MCF 10A (cell line): ENCODE results near the gene ZNF574. TPM values are rescaled to one million over a fixed set of nuclear protein-coding genes. Genes with fewer than 3 reads are reported as not detected.

Source experiments
- BruUV-seq: library from RNA; stranded (reverse); fragments of 400-500 nt; replicated peaks from 2 replicates; lab custom pipeline; 2021; lab: Mats Ljungman, UMichigan
- CTCF ChIA-PET: fragments of 300-600 bp; sonication (Branson Sonifier 250); formaldehyde crosslinking; extraction: SDS; loops from one replicate; lab custom pipeline; 2021; ENCODE audit warnings: antibody characterized with exemption, inconsistent platforms; lab: Yijun Ruan, JAX
- POLR2A ChIA-PET: fragments of 300-600, 350-650 bp; sonication (Branson Sonifier 250); formaldehyde crosslinking; extraction: SDS; loops from one replicate; lab custom pipeline; 2020; ENCODE audit warnings: antibody characterized with exemption, inconsistent platforms; lab: Yijun Ruan, JAX
- DNase-seq: peaks from one replicate; pipeline ENCODE4 v3.0.0-alpha.2; 2018; ENCODE audit not compliant: unreplicated experiment
- H3K27ac Mint-ChIP-seq: one replicate; pipeline ENCODE4 v1.8.0; 2022; ENCODE audit warnings: mild to moderate bottlenecking, low read depth, mixed read lengths; ENCODE audit not compliant: unreplicated experiment
- H3K27me3 Mint-ChIP-seq: one replicate; pipeline ENCODE4 v1.8.0; 2022; ENCODE audit warnings: mixed read lengths; ENCODE audit not compliant: insufficient read depth, unreplicated experiment
- H3K36me3 Mint-ChIP-seq: one replicate; pipeline ENCODE4 v1.8.0; 2022; ENCODE audit warnings: mild to moderate bottlenecking, moderate library complexity, mixed read lengths; ENCODE audit not compliant: insufficient read depth, unreplicated experiment
- H3K4me1 Mint-ChIP-seq: one replicate; pipeline ENCODE4 v1.8.0; 2022; ENCODE audit warnings: mixed read lengths; ENCODE audit not compliant: insufficient read depth, unreplicated experiment
- H3K4me3 Mint-ChIP-seq: one replicate; pipeline ENCODE4 v1.8.0; 2022; ENCODE audit warnings: mild to moderate bottlenecking, moderate library complexity, mixed read lengths; ENCODE audit not compliant: unreplicated experiment
- H3K9me3 Mint-ChIP-seq: one replicate; pipeline ENCODE4 v1.8.0; 2022; ENCODE audit warnings: mixed read lengths; ENCODE audit not compliant: unreplicated experiment
- CTCF ChIP-seq: fragments of 200-600 bp; IDR thresholded peaks from one replicate; pipeline ENCODE4 v1.8.0; 2022; ENCODE audit warnings: antibody characterized with exemption, mild to moderate bottlenecking; ENCODE audit not compliant: unreplicated experiment
- intact Hi-C: fragments of 100-400 bp; cut with micrococcal nuclease; formaldehyde crosslinking; loops from 2 replicates; pipeline ENCODE4 v1.14.1; 2022
- total RNA-seq: library from RNA; stranded (reverse); gene quantifications from 2 replicates; pipeline ENCODE4 v1.2.3, GENCODE V29; 2022

Gene ZNF574
- total RNA-seq, 1 experiment from 2014 or later: 12.2 TPM

DNA sequence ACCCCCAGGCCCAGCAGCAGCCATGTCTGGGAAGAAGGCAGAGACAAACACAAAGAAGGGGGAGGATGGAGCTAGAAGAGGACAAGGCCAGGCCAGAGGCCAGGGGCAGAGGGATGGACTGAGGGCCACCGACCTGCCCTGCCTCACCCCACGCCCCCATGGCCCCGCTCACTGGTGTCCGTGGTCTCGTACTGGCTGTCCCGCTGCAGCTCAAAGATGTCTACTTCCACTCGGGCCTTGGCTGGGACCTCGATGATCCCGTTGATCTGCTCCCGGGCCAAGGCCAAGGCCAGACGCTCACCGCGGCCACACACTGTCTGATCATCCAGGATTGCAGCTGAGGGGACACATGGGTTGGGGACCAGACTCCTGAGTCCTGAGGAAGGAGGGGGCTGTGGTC, 10.9 kb upstream of the ZNF574 start:
- Mint-ChIP-seq H3K27me3 (no peaks in the 10 kb centered on the region), H3K27ac (no peak overlapping the region), H3K9me3 (no peaks in the 10 kb centered on the region), H3K4me3 (no peak overlapping the region), H3K4me1 (no peaks in the 10 kb centered on the region), H3K36me3 (no peaks in the 10 kb centered on the region)
- no peak for DNase-seq
- POLR2A ChIA-PET: interaction anchor here (0.9 to 2.3 kb wide), 3 partner anchors 11 to 17 kb away, joined by 4 to 10 read pairs (median 4); partner anchors contain the start of gene ZNF574
- CTCF ChIA-PET: interaction anchor here (1.6 kb wide), 1 partner anchor 31 kb away, joined by 6 read pairs; no protein-coding TSS in a partner anchor
- intact Hi-C loops: no loop called here
- TF ChIP-seq CTCF: no peak
- BruUV-seq: no TSS peak

DNA sequence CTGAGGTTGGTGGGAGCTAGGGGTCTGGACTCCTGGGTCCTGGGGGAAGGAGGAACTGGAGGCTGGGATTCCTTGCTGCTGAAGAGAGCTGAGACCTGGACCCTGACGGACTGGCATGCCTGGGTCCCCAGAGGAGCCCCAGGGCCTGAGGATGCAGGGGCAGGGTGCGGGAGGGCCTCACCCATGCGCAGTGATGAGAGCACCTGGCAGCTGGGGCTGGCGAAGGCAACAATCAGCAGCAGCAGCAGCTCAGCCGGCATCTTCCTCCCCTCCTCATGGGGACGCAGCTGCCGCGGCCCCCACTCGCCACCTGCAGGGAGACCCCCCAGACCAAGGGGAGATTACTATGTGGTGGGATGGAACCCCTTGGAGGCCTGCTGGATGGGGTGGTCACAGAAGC, 10.5 kb upstream of the ZNF574 start:
- POLR2A ChIA-PET: interaction anchor here (1.5 to 2.3 kb wide), 2 partner anchors 10 to 14 kb away, joined by 4 to 10 read pairs; partner anchors contain the start of gene ZNF574
- intact Hi-C loops: no loop called here

DNA sequence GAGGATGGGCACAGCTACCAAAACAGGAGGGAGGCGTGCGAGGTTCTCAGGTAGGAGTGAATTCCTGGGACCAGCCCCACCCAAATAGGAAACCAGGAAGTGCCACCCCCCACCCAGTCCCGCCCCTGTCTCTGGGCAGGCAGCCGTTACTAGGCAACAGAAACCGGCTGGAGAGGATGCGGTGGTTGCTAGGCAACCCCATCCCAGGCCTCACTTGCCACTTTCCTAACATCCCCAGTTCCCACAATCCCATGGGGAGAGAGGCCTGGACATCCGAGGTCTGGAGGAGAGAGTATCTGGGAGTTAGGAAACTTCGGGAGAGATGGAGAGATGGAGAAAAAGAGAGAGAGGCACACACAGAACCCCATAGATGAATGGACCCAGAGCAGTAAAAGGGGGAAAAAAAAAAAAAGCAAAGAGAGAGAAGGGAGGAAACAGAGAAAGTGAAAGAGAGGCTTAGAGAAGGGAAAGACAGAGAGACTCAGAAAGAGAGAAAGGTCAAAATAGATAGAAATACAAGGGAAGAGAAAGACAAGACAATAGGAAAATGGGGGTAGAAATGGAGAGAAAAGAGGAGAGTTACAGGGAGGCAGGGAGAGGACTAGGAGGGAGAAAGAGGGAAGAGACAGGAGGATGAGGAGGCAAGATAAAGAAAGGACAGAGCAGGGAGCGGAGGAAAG, 9.8 kb upstream of the ZNF574 start:
- Mint-ChIP-seq H3K4me1 (no peaks in the 10 kb centered on the region), H3K27ac (no peak overlapping the region), H3K36me3 (peaks cover 6% of the 10 kb centered on the region), H3K27me3 (no peaks in the 10 kb centered on the region), H3K9me3 (no peaks in the 10 kb centered on the region), H3K4me3 (no peak overlapping the region)
- ChIA-PET POLR2A (interaction anchor here (2.3 kb wide), 1 partner anchor 10 kb away, joined by 10 read pairs; the partner anchor contains the start of gene ZNF574), CTCF (interaction anchor here (1.6 kb wide), 1 partner anchor 42 kb away, joined by 3 read pairs; no protein-coding TSS in a partner anchor)
- no peak for DNase-seq
- intact Hi-C loops: no loop called here
- BruUV-seq: no TSS peak
- TF ChIP-seq CTCF: no peak

More for the DNA sequence above, 10.5 kb upstream of the ZNF574 start:
- CTCF ChIA-PET: interaction anchor here (1.6 kb wide), 1 partner anchor 32 kb away, joined by 6 read pairs; no protein-coding TSS in a partner anchor
- Mint-ChIP-seq H3K4me1 (no peaks in the 10 kb centered on the region), H3K36me3 (peaks cover under 1% of the 10 kb centered on the region), H3K27ac (no peak overlapping the region), H3K9me3 (no peaks in the 10 kb centered on the region), H3K4me3 (no peak overlapping the region), H3K27me3 (no peaks in the 10 kb centered on the region)
- BruUV-seq: no TSS peak
- DNase-seq: no peak
- TF ChIP-seq CTCF: no peak

DNA sequence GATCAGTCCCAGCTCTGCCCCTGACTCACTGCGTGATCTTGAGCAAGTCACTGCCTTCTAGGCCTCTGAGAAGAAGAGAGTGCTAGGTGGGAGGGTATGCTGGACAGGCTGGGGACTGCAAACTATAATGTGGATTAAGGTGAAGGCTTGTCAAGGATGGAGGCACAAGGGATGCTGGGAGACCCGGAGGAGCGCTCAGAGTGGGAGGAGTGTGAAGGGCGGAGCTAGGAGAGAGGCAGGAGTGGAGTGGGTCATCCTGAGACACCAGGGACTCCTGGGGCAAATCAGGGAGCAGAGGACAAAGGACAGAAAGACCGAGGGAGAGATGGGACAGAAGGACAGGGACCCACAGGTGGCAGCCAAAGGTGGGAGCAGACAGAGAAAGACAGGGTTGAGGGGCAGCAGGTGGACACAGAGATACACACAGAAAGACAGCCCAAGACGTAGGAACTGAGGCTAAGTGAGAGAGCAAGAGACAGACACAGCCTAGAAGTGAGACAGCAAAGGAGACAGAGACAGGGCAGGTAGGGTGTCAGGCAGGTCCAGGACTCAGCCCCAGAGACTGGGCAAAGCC, 8.6 kb upstream of the ZNF574 start:
- BruUV-seq: no TSS peak
- CTCF ChIA-PET: interaction anchor here (0.6 to 1.6 kb wide), 4 partner anchors 15 to 263 kb away, joined by 3 read pairs; no protein-coding TSS in a partner anchor

More for the DNA sequence above, 8.6 kb upstream of the ZNF574 start:
- H3K9me3 Mint-ChIP-seq: no peaks in the 10 kb centered on the region
- no peak for TF ChIP-seq CTCF
- intact Hi-C loops: no loop called here
- no peak for DNase-seq
- no peak overlapping the region for H3K4me3 Mint-ChIP-seq
- H3K36me3 Mint-ChIP-seq: peaks cover 6% of the 10 kb centered on the region
- no peaks in the 10 kb centered on the region for H3K4me1 Mint-ChIP-seq
- no peak overlapping the region for H3K27ac Mint-ChIP-seq
- POLR2A ChIA-PET: no interaction called here
- no peaks in the 10 kb centered on the region for H3K27me3 Mint-ChIP-seq
